PFSK-1 (cell line): ENCODE results near the gene S100Z.

Source experiments
- FOXP2 ChIP-seq: optimal IDR thresholded peaks from 2 replicates; pipeline ENCODE3; 2011; ENCODE audit warnings: borderline replicate concordance, control low read depth, inconsistent platforms; ENCODE audit not compliant: insufficient read depth; ENCODE audit errors: extremely low read length, extremely low read depth
- POLR2AphosphoS5 ChIP-seq: IDR thresholded peaks from 2 replicates; pipeline ENCODE4 v1.6.1; 2012; ENCODE audit warnings: low read depth, mild to moderate bottlenecking, control low read depth, low read length, moderate library complexity
- SIN3A ChIP-seq: IDR thresholded peaks from 2 replicates; pipeline ENCODE4 v1.6.1; 2012; ENCODE audit warnings: mild to moderate bottlenecking, low read length, moderate library complexity, borderline replicate concordance; ENCODE audit not compliant: insufficient read depth
- TAF1 ChIP-seq: IDR thresholded peaks from 2 replicates; pipeline ENCODE4 v1.6.1; 2012; ENCODE audit warnings: low read length, control low read depth, borderline replicate concordance; ENCODE audit not compliant: insufficient read depth
- TF ChIP-seq, protein P1 (sequence below), 2 experiments: IDR thresholded peaks; 2 replicates each; pipeline versions ENCODE4 v1.6.1 to v1.8.0; 2011 to 2012; ENCODE audit warnings: low read depth in 2 of 2, low read length in 2 of 2, control low read depth in 1 of 2, inconsistent platforms in 1 of 2, mild to moderate bottlenecking in 1 of 2, moderate library complexity in 1 of 2; ENCODE audit not compliant: insufficient read depth in 1 of 2

The S100Z gene

DNA sequence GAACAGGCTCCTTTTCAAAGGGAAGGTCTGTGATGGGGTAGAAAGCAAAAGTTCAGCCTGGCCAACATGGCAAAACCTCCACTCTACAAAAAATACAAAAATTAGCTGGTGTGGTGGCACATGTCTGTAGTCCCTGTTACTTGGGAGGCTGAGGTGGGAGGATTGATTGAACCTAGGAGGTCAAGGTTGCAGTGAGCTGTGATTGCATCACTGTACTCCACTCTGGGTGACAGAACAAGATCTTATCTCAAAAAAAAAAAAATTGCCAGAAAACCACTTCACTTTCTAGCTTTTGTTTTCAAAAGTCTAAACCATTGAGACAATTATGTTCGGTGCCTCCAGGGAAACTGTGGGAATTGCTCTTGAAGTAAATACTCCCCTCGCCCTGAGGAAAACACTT lies 43.5 kb downstream of the S100Z start:
- TF ChIP-seq FOXP2 = no peak

- TF ChIP-seq POLR2AphosphoS5 (no peak), TAF1 (no peak), SIN3A (no peak), FOXP2 (no peak)
- TF ChIP-seq, protein P1, sequence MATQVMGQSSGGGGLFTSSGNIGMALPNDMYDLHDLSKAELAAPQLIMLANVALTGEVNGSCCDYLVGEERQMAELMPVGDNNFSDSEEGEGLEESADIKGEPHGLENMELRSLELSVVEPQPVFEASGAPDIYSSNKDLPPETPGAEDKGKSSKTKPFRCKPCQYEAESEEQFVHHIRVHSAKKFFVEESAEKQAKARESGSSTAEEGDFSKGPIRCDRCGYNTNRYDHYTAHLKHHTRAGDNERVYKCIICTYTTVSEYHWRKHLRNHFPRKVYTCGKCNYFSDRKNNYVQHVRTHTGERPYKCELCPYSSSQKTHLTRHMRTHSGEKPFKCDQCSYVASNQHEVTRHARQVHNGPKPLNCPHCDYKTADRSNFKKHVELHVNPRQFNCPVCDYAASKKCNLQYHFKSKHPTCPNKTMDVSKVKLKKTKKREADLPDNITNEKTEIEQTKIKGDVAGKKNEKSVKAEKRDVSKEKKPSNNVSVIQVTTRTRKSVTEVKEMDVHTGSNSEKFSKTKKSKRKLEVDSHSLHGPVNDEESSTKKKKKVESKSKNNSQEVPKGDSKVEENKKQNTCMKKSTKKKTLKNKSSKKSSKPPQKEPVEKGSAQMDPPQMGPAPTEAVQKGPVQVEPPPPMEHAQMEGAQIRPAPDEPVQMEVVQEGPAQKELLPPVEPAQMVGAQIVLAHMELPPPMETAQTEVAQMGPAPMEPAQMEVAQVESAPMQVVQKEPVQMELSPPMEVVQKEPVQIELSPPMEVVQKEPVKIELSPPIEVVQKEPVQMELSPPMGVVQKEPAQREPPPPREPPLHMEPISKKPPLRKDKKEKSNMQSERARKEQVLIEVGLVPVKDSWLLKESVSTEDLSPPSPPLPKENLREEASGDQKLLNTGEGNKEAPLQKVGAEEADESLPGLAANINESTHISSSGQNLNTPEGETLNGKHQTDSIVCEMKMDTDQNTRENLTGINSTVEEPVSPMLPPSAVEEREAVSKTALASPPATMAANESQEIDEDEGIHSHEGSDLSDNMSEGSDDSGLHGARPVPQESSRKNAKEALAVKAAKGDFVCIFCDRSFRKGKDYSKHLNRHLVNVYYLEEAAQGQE (IDR thresholded peaks at IDR 0.05; ENCODE audit: insufficient read depth in 1 of 2, low read depth in 2 of 2, low read length in 2 of 2) = no peak
Measured at GRCh38 chr5:76896196-76896595, 46.4 kb downstream of the S100Z start.

GRCh38 chr5:76901522-76901921 lies 51.7 kb downstream of the S100Z start:
- TF ChIP-seq, protein P1 (IDR thresholded peaks at IDR 0.05; ENCODE audit: insufficient read depth in 1 of 2, low read depth in 2 of 2, low read length in 2 of 2) = no peak
- TF ChIP-seq SIN3A (no peak), TAF1 (no peak), FOXP2 (no peak), POLR2AphosphoS5 (no peak)

DNA sequence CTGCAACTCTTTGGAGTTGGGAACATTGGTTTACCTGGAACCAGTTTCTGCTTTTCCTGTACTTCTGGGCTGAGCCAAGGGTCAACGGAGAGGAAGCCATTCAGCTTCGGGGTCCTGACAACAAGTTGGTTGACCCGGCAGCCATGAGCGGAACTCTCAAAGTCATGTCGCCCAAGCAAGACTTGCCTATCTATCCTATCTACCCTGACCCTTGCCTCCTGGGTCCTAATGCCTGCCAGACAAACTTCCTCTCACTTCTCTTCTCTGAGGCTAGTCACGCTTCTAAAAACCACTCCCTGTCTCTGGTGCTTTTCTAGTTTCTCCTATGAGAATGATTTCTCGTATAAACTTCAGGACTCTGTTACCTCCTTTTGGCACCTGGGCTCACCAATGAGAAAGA lies 58.4 kb downstream of the S100Z start:
- no peak for TF ChIP-seq POLR2AphosphoS5
- TF ChIP-seq TAF1 = no peak
- TF ChIP-seq, protein P1 (IDR thresholded peaks at IDR 0.05; ENCODE audit: insufficient read depth in 1 of 2, low read depth in 2 of 2, low read length in 2 of 2) = no peak
- TF ChIP-seq SIN3A = no peak
- no peak for TF ChIP-seq FOXP2

DNA sequence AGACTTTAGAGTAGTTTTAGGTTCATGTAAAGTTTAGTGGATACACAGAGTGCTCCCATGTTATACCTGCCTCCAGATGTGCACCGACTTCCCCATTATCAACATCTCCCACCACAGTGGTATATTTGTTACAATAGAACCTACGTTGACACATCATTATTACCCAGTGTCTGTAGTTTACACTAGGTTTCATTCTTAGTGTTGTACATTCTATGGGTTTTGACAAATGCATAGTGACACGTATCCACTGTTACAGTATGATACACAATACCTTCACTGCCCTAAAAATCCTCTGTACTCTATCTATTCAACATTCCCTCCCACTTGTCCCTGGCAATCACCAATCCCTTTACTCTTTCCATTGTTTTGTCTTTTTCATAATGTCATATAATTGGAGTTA lies 68.7 kb downstream of the S100Z start:
- TF ChIP-seq FOXP2 (no peak), SIN3A (no peak), POLR2AphosphoS5 (no peak), TAF1 (no peak)
- TF ChIP-seq, protein P1 (IDR thresholded peaks at IDR 0.05; ENCODE audit: insufficient read depth in 1 of 2, low read depth in 2 of 2, low read length in 2 of 2) = no peak

DNA sequence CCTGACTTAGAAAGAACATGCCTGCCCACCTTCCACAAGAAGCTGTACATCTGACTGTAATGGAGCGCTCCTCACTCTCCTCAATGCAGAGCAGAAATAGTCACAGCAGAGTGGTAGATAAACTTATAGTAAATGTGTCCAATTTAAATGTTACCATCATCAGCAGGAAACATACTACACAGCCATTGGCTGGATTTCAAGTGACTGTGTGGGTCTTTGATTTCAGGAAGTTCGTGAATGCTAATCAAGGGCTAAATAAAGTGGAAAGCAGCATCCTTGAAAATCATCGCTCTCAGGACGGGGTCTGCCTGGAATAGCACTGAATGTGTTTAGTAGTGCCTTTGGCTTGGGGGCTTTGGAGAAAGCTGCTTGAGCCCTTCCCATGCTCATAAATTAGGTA lies 70.7 kb downstream of the S100Z start:
- TF ChIP-seq, protein P1 (IDR thresholded peaks at IDR 0.05; ENCODE audit: insufficient read depth in 1 of 2, low read depth in 2 of 2, low read length in 2 of 2) = no peak
- TF ChIP-seq POLR2AphosphoS5 (no peak), FOXP2 (no peak), SIN3A (no peak), TAF1 (no peak)
